ENCODE measurements around the gene LAMA5.

The LAMA5 gene

GRCh38 chr20:62402456-62403150 lies 35.5 kb upstream of the LAMA5 start:
- no peak for DNase-seq
- no peak overlapping the region for H3K4me2 ChIP-seq (ENCODE audit: low read depth, low read length)
- peaks cover 2% of the 10 kb centered on the region for H3K4me1 ChIP-seq (ENCODE audit: low read length)
- H3K27me3 ChIP-seq (replicated peaks; ENCODE audit: insufficient read depth, low read length) = no peaks in the 10 kb centered on the region
- TF ChIP-seq EZH2phosphoT487 (IDR thresholded peaks at IDR 0.05; ENCODE audit: low read length) = no peak
- TF ChIP-seq, protein P1, sequence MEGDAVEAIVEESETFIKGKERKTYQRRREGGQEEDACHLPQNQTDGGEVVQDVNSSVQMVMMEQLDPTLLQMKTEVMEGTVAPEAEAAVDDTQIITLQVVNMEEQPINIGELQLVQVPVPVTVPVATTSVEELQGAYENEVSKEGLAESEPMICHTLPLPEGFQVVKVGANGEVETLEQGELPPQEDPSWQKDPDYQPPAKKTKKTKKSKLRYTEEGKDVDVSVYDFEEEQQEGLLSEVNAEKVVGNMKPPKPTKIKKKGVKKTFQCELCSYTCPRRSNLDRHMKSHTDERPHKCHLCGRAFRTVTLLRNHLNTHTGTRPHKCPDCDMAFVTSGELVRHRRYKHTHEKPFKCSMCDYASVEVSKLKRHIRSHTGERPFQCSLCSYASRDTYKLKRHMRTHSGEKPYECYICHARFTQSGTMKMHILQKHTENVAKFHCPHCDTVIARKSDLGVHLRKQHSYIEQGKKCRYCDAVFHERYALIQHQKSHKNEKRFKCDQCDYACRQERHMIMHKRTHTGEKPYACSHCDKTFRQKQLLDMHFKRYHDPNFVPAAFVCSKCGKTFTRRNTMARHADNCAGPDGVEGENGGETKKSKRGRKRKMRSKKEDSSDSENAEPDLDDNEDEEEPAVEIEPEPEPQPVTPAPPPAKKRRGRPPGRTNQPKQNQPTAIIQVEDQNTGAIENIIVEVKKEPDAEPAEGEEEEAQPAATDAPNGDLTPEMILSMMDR (IDR thresholded peaks at IDR 0.05; ENCODE audit: low read length) = no peak
- TF ChIP-seq EZH2 (optimal IDR thresholded peaks at IDR 0.05; ENCODE audit: low read depth, low read length) = no peak
- no peaks in the 10 kb centered on the region for H3K9me2 ChIP-seq (replicated peaks; ENCODE audit: insufficient read depth, low read length)
- peaks cover 30% of the 10 kb centered on the region for H3K79me2 ChIP-seq (ENCODE audit: low read length)
- H3K9ac ChIP-seq (ENCODE audit: low read length) = no peak overlapping the region
- no peak overlapping the region for H3K4me3 ChIP-seq (ENCODE audit: low read length)
- no peaks in the 10 kb centered on the region for H3K36me3 ChIP-seq (replicated peaks; ENCODE audit: insufficient read depth, low read length)
- H3K27ac ChIP-seq (ENCODE audit: low read length) = no peak overlapping the region
- H2AFZ ChIP-seq (ENCODE audit: low read length) = no peak overlapping the region
- H3K9me3 ChIP-seq (replicated peaks; ENCODE audit: insufficient read depth, low read length) = no peaks in the 10 kb centered on the region
- no peaks in the 10 kb centered on the region for H3F3A ChIP-seq (ENCODE audit: insufficient read depth, low read length)
- H4K20me1 ChIP-seq (ENCODE audit: insufficient read depth, low read length) = no peaks in the 10 kb centered on the region

DNA sequence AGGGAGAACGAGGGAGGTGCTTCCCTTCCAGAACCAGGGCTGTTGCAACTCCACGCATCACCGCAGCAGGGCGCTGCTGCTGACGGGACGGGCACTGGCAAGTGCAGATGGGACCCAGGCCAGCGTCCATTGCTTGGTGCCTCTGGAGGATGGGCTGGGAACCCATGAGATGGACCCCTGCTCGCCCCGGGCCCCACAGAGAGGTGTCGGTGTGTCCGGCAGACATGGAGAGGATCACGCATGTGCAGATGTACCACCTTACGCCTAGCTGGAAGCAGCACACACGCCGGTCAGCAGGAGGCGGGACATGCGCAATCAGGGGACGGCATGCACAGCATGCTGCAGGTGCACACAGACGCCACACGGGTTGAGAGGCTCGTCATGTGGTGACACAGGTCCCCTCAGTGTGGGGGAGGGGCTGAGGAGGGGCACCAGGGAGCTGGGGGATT lies 34.2 kb upstream of the LAMA5 start:
- Histone ChIP-seq H3K79me2 (ENCODE audit: low read length) (peaks cover 25% of the 10 kb centered on the region), H3K36me3 (replicated peaks; ENCODE audit: insufficient read depth, low read length) (no peaks in the 10 kb centered on the region), H2AFZ (ENCODE audit: low read length) (no peak overlapping the region), H3F3A (ENCODE audit: insufficient read depth, low read length) (no peaks in the 10 kb centered on the region), H3K4me2 (ENCODE audit: low read depth, low read length) (no peak overlapping the region), H3K9ac (ENCODE audit: low read length) (no peak overlapping the region), H3K4me3 (ENCODE audit: low read length) (no peak overlapping the region), H3K9me3 (replicated peaks; ENCODE audit: insufficient read depth, low read length) (no peaks in the 10 kb centered on the region), H3K9me2 (replicated peaks; ENCODE audit: insufficient read depth, low read length) (no peaks in the 10 kb centered on the region), H3K27ac (ENCODE audit: low read length) (no peak overlapping the region), H3K4me1 (ENCODE audit: low read length) (no peaks in the 10 kb centered on the region), H3K27me3 (replicated peaks; ENCODE audit: insufficient read depth, low read length) (no peaks in the 10 kb centered on the region), H4K20me1 (ENCODE audit: insufficient read depth, low read length) (no peaks in the 10 kb centered on the region)
- TF ChIP-seq EZH2phosphoT487 (IDR thresholded peaks at IDR 0.05; ENCODE audit: low read length) (no peak), EZH2 (optimal IDR thresholded peaks at IDR 0.05; ENCODE audit: low read depth, low read length) (no peak)
- TF ChIP-seq, protein P1 (IDR thresholded peaks at IDR 0.05; ENCODE audit: low read length) = no peak
- DNase-seq = no peak

- Histone ChIP-seq H3F3A (ENCODE audit: insufficient read depth, low read length) (no peaks in the 10 kb centered on the region), H2AFZ (ENCODE audit: low read length) (no peak overlapping the region), H3K9ac (ENCODE audit: low read length) (no peak overlapping the region), H3K27me3 (replicated peaks; ENCODE audit: insufficient read depth, low read length) (no peaks in the 10 kb centered on the region), H3K27ac (ENCODE audit: low read length) (no peak overlapping the region), H3K79me2 (ENCODE audit: low read length) (peaks cover 17% of the 10 kb centered on the region), H3K9me3 (replicated peaks; ENCODE audit: insufficient read depth, low read length) (no peaks in the 10 kb centered on the region), H3K9me2 (replicated peaks; ENCODE audit: insufficient read depth, low read length) (no peaks in the 10 kb centered on the region), H3K4me3 (ENCODE audit: low read length) (no peak overlapping the region), H4K20me1 (ENCODE audit: insufficient read depth, low read length) (no peaks in the 10 kb centered on the region), H3K36me3 (replicated peaks; ENCODE audit: insufficient read depth, low read length) (no peaks in the 10 kb centered on the region), H3K4me2 (ENCODE audit: low read depth, low read length) (no peak overlapping the region), H3K4me1 (ENCODE audit: low read length) (no peaks in the 10 kb centered on the region)
- DNase-seq = no peak
- TF ChIP-seq EZH2 (optimal IDR thresholded peaks at IDR 0.05; ENCODE audit: low read depth, low read length) (no peak), EZH2phosphoT487 (IDR thresholded peaks at IDR 0.05; ENCODE audit: low read length) (no peak)
- TF ChIP-seq, protein P1 (IDR thresholded peaks at IDR 0.05; ENCODE audit: low read length) = no peak
These were observed 33.4 kb upstream of the LAMA5 start for GRCh38 chr20:62400541-62400940.

Data from MM.1S (cell line).